ENCODE measurements around the gene MYLIP. TPM values are rescaled to one million over a fixed set of nuclear protein-coding genes. Genes with fewer than 3 reads are reported as not detected.

Gene MYLIP
- total and polyA plus RNA-seq, 2 of the 13 experiments (the other 11 are each of a cell fraction or from before 2014, with no cell fraction given): 3.4 to 10.8 TPM

DNA sequence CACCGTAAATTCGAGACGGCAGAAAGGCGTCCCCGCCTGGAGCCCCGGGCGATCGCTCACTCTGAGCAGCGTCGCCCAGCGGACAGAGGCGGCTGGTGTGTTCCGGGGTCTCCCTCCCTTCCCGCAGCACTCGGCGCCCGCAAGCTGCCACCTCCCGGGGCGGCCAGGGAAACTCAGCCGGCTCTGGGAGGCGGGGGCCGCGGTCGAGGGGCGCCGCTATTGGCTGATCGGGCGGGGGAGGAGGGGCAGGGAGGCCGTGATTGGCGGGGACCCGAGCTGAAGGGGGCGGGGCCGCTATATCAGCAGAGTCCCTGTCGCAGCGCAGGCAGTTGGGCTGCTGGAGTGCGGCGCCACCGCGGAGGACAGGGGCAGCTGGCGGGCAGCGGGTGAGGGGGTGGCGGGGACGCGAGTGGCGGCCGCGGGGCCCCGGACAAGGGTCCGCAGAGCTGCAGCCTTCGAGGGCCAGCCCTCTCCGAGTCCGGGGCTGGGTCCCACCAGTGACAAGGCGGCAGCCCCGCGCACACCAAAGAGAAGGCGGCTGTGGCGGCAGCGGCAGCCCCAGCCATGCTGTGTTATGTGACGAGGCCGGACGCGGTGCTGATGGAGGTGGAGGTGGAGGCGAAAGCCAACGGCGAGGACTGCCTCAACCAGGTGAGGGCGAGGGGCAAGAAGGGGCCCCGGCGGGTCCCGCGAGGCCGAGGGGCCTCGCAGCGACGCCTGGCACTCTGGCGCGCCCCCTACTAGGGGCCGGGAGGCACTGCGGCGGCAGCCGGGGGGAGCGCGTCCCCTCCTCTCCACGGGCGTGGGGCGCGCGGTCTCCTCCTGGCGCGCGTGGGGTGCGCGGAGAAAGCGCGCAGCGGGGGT, at the start of gene MYLIP (continued):
- TF ChIP-seq, protein P1, sequence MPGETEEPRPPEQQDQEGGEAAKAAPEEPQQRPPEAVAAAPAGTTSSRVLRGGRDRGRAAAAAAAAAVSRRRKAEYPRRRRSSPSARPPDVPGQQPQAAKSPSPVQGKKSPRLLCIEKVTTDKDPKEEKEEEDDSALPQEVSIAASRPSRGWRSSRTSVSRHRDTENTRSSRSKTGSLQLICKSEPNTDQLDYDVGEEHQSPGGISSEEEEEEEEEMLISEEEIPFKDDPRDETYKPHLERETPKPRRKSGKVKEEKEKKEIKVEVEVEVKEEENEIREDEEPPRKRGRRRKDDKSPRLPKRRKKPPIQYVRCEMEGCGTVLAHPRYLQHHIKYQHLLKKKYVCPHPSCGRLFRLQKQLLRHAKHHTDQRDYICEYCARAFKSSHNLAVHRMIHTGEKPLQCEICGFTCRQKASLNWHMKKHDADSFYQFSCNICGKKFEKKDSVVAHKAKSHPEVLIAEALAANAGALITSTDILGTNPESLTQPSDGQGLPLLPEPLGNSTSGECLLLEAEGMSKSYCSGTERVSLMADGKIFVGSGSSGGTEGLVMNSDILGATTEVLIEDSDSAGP (CRISPR knock-in tag; IDR thresholded peaks at IDR 0.05; ENCODE audit: borderline replicate concordance): peak; percentile 92
- TF ChIP-seq TSC22D2 (CRISPR knock-in tag; IDR thresholded peaks at IDR 0.05; ENCODE audit: borderline replicate concordance) (0 out of 2 replicates have a peak, but pooled peaks have one; percentile 74), SP1 (IDR thresholded peaks at IDR 0.05) (0 out of 2 replicates have a peak, but pooled peaks have one; percentile 44), SP1 (CRISPR knock-in tag; IDR thresholded peaks at IDR 0.05) (peak; percentile 87), ZNF672 (CRISPR knock-in tag; IDR thresholded peaks at IDR 0.05) (no peak; the same call in 1 of the 2 replicates), TMF1 (CRISPR knock-in tag; IDR thresholded peaks at IDR 0.05; ENCODE audit: low read depth) (peak; percentile 88; the same call in 1 of the 2 replicates), KLF6 (CRISPR knock-in tag; IDR thresholded peaks at IDR 0.05) (peak; percentile 96), PAWR (CRISPR knock-in tag; IDR thresholded peaks at IDR 0.05; ENCODE audit: borderline replicate concordance) (no peak), SAFB2 (CRISPR knock-in tag; IDR thresholded peaks at IDR 0.05; ENCODE audit: borderline replicate concordance, low read depth) (peak; percentile 97), SP4 (CRISPR knock-in tag; IDR thresholded peaks at IDR 0.05) (peak; percentile 63; the same call in 1 of the 2 replicates), SIX1 (CRISPR knock-in tag; IDR thresholded peaks at IDR 0.05; ENCODE audit: borderline replicate concordance) (no peak), ZNF431 (CRISPR knock-in tag; IDR thresholded peaks at IDR 0.05; ENCODE audit: borderline replicate concordance, low read depth) (peak; percentile 65; the same call in 1 of the 2 replicates), NFIB (CRISPR knock-in tag; IDR thresholded peaks at IDR 0.05; ENCODE audit: borderline replicate concordance) (no peak), ZNF224 (CRISPR knock-in tag; IDR thresholded peaks at IDR 0.05) (no peak), SMARCC2 (IDR thresholded peaks at IDR 0.05) (no peak), KLF12 (CRISPR knock-in tag; IDR thresholded peaks at IDR 0.05; ENCODE audit: borderline replicate concordance) (peak; percentile 87), ZFP36L1 (CRISPR knock-in tag; IDR thresholded peaks at IDR 0.05) (peak; percentile 53; the same call in 1 of the 2 replicates), HES4 (CRISPR knock-in tag; IDR thresholded peaks at IDR 0.05; ENCODE audit: borderline replicate concordance) (peak; percentile 91)
- TF ChIP-seq, protein P2, sequence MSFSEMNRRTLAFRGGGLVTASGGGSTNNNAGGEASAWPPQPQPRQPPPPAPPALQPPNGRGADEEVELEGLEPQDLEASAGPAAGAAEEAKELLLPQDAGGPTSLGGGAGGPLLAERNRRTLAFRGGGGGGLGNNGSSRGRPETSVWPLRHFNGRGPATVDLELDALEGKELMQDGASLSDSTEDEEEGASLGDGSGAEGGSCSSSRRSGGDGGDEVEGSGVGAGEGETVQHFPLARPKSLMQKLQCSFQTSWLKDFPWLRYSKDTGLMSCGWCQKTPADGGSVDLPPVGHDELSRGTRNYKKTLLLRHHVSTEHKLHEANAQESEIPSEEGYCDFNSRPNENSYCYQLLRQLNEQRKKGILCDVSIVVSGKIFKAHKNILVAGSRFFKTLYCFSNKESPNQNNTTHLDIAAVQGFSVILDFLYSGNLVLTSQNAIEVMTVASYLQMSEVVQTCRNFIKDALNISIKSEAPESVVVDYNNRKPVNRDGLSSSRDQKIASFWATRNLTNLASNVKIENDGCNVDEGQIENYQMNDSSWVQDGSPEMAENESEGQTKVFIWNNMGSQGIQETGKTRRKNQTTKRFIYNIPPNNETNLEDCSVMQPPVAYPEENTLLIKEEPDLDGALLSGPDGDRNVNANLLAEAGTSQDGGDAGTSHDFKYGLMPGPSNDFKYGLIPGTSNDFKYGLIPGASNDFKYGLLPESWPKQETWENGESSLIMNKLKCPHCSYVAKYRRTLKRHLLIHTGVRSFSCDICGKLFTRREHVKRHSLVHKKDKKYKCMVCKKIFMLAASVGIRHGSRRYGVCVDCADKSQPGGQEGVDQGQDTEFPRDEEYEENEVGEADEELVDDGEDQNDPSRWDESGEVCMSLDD (CRISPR knock-in tag; IDR thresholded peaks at IDR 0.05; ENCODE audit: borderline replicate concordance): 0 out of 2 replicates have a peak, but pooled peaks have one; percentile 71
- TF ChIP-seq, protein P3, sequence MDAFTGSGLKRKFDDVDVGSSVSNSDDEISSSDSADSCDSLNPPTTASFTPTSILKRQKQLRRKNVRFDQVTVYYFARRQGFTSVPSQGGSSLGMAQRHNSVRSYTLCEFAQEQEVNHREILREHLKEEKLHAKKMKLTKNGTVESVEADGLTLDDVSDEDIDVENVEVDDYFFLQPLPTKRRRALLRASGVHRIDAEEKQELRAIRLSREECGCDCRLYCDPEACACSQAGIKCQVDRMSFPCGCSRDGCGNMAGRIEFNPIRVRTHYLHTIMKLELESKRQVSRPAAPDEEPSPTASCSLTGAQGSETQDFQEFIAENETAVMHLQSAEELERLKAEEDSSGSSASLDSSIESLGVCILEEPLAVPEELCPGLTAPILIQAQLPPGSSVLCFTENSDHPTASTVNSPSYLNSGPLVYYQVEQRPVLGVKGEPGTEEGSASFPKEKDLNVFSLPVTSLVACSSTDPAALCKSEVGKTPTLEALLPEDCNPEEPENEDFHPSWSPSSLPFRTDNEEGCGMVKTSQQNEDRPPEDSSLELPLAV (CRISPR knock-in tag; conservative IDR thresholded peaks at IDR 0.05; ENCODE audit: low read depth): no peak
- TF ChIP-seq, protein P4, sequence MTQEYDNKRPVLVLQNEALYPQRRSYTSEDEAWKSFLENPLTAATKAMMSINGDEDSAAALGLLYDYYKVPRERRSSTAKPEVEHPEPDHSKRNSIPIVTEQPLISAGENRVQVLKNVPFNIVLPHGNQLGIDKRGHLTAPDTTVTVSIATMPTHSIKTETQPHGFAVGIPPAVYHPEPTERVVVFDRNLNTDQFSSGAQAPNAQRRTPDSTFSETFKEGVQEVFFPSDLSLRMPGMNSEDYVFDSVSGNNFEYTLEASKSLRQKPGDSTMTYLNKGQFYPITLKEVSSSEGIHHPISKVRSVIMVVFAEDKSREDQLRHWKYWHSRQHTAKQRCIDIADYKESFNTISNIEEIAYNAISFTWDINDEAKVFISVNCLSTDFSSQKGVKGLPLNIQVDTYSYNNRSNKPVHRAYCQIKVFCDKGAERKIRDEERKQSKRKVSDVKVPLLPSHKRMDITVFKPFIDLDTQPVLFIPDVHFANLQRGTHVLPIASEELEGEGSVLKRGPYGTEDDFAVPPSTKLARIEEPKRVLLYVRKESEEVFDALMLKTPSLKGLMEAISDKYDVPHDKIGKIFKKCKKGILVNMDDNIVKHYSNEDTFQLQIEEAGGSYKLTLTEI (CRISPR knock-in tag; conservative IDR thresholded peaks at IDR 0.05): no peak
